Keratinocyte (primary cell): Measurements from ENCODE around the gene PUDP. TPM values are rescaled to one million over a fixed set of nuclear protein-coding genes. Genes with fewer than 3 reads are reported as not detected.

Source experiments
- DNase-seq: peaks from one replicate; pipeline ENCODE4 v3.0.0-alpha.2; 2011; ENCODE audit warnings: low read depth, missing footprints, low spot score
- FAIRE-seq: peaks from 2 replicates; lab custom pipeline; 2011; peaks lifted over from hg19 to GRCh38; lab: Jason Lieb, UNC
- H2AFZ ChIP-seq: 2 replicates; pipeline ENCODE4 v1.6.0; 2012; ENCODE audit warnings: low read length, control low read depth, inconsistent platforms; ENCODE audit not compliant: control insufficient read depth
- H3K27ac ChIP-seq: 2 replicates; pipeline ENCODE4 v1.5.1; 2011; ENCODE audit warnings: low read length; ENCODE audit not compliant: control insufficient read depth, insufficient read depth
- H3K27me3 ChIP-seq: 3 replicates; pipeline ENCODE4 v1.6.0; 2011; ENCODE audit warnings: low read length; ENCODE audit not compliant: control insufficient read depth, insufficient read depth; ENCODE audit errors: extremely low read depth
- H3K36me3 ChIP-seq, 2 experiments: 2 replicates in 1 of 2; 3 replicates in 1 of 2; pipeline ENCODE4 v1.5.1; 2011; ENCODE audit warnings: low read length in 2 of 2, mild to moderate bottlenecking in 1 of 2; ENCODE audit not compliant: control insufficient read depth in 2 of 2, insufficient read depth in 2 of 2; ENCODE audit errors: extremely low read depth in 1 of 2
- H3K4me1 ChIP-seq: 3 replicates; pipeline ENCODE4 v1.5.1; 2011; ENCODE audit warnings: low read length; ENCODE audit not compliant: control insufficient read depth, insufficient read depth; ENCODE audit errors: extremely low read depth
- H3K4me2 ChIP-seq: 3 replicates; pipeline ENCODE4 v1.6.0; 2011; ENCODE audit warnings: low read depth, low read length; ENCODE audit not compliant: control insufficient read depth, insufficient read depth; ENCODE audit errors: extremely low read depth
- H3K4me3 ChIP-seq, 3 experiments: fragments of 200-600 bp in 1 of 3; sonication (generic) in 1 of 3; 2 replicates in 2 of 3; 3 replicates in 1 of 3; pipeline ENCODE4 v1.5.1; 2011 to 2016; ENCODE audit warnings: low read length in 3 of 3, mild to moderate bottlenecking in 3 of 3, control low read depth in 2 of 3, inconsistent platforms in 1 of 3, low read depth in 1 of 3, mixed read lengths in 1 of 3, mixed run types in 1 of 3, moderate library complexity in 1 of 3; ENCODE audit not compliant: control insufficient read depth in 2 of 3, insufficient read depth in 2 of 3; ENCODE audit errors: extremely low read depth in 1 of 3
- H3K79me2 ChIP-seq: 2 replicates; pipeline ENCODE4 v1.6.0; 2012; ENCODE audit warnings: low read length; ENCODE audit not compliant: control insufficient read depth, insufficient read depth
- H3K9ac ChIP-seq: 3 replicates; pipeline ENCODE4 v1.6.0; 2011; ENCODE audit warnings: low read length; ENCODE audit not compliant: control insufficient read depth, insufficient read depth; ENCODE audit errors: extremely low read depth
- H3K9me1 ChIP-seq: 3 replicates; pipeline ENCODE4 v1.6.0; 2011; ENCODE audit warnings: low read length; ENCODE audit not compliant: control insufficient read depth, insufficient read depth; ENCODE audit errors: extremely low read depth
- H3K9me3 ChIP-seq: 2 replicates; pipeline ENCODE4 v1.5.1; 2012; ENCODE audit warnings: low read depth, low read length; ENCODE audit not compliant: control insufficient read depth
- H4K20me1 ChIP-seq: 3 replicates; pipeline ENCODE4 v1.6.0; 2011; ENCODE audit warnings: low read length; ENCODE audit not compliant: control insufficient read depth, insufficient read depth; ENCODE audit errors: extremely low read depth
- CTCF ChIP-seq, 3 experiments: IDR thresholded peaks in 1 of 3; conservative IDR thresholded peaks in 1 of 3; optimal IDR thresholded peaks in 1 of 3; 2 replicates in 2 of 3; 3 replicates in 1 of 3; pipeline versions ENCODE3 to v1.5.1; 2011; ENCODE audit warnings: low read length in 3 of 3, mild to moderate bottlenecking in 3 of 3, moderate library complexity in 2 of 3, control low read depth in 1 of 3, inconsistent platforms in 1 of 3; ENCODE audit not compliant: insufficient read depth in 2 of 3; ENCODE audit errors: extremely low read depth in 1 of 3
- EZH2 ChIP-seq: IDR thresholded peaks from one replicate; pipeline ENCODE4 v1.6.1; 2012; ENCODE audit warnings: inconsistent platforms, mild to moderate bottlenecking, low read length, moderate library complexity
- dilution Hi-C: fragments of 300-500 bp; cut with MboI; formaldehyde crosslinking; loops from one replicate; pipeline ENCODE4 v1.7.0; 2020; ENCODE audit warnings: low sequenced_read_pairs; ENCODE audit not compliant: extremely low pct_ligation_motif_present
- polyA plus RNA-seq, 5 experiments: library from polyadenylated mRNA; depleted of rRNA in 3 of 5; stranded (reverse) in 3 of 5; stranded (forward) in 1 of 5; unstranded in 1 of 5; fragments of >200 nt; gene quantifications; 1 replicate in 1 of 5; 2 replicates in 3 of 5; 3 replicates in 1 of 5; pipeline versions ENCODE4 v1.2.1 to v1.2.3, GENCODE V29; 2011 to 2012; ENCODE audit warnings: missing spikeins in 2 of 5, low read depth in 1 of 5, low replicate concordance in 1 of 5

Gene PUDP
- polyA plus RNA-seq, 1 donor (not counting 4 experiments of a cell fraction or from before 2014, with no cell fraction given), result 48.0 TPM

GRCh38 chrX:7139202-7140081, 8.5 kb downstream of the PUDP start:
- Histone ChIP-seq H3K4me2 (no peak overlapping the region), H3K27ac (no peak overlapping the region), H2AFZ (no peak overlapping the region), H3K27me3 (no peaks in the 10 kb centered on the region), H3K36me3 (peaks cover 2 to 4% of the 10 kb centered on the region in 2 experiments), H3K4me1 (no peaks in the 10 kb centered on the region), H3K9me1 (no peaks in the 10 kb centered on the region), H3K4me3 (no peak overlapping the region), H4K20me1 (peaks cover 9% of the 10 kb centered on the region), H3K79me2 (peaks cover 70% of the 10 kb centered on the region), H3K9ac (no peak overlapping the region), H3K9me3 (no peaks in the 10 kb centered on the region)
- FAIRE-seq, result no peak
- no peak for DNase-seq
- dilution Hi-C loops, result no loop called here
- TF ChIP-seq CTCF (optimal IDR thresholded peaks at IDR 0.05 in 1 of 3, IDR thresholded peaks at IDR 0.05 in 1 of 3, conservative IDR thresholded peaks at IDR 0.05 in 1 of 3; ENCODE audit: extremely low read depth in 1 of 3, insufficient read depth in 2 of 3, low read length in 3 of 3), result no peak
- TF ChIP-seq EZH2, result no peak

- no peak overlapping the region for H2AFZ ChIP-seq
- H3K9ac ChIP-seq, result no peak overlapping the region
- dilution Hi-C loops, result no loop called here
- peaks cover 2% of the 10 kb centered on the region for H3K9me1 ChIP-seq
- H4K20me1 ChIP-seq, result peaks cover 11% of the 10 kb centered on the region
- peaks cover 67% of the 10 kb centered on the region for H3K79me2 ChIP-seq
- H3K36me3 ChIP-seq, result peaks cover 0 to 4% of the 10 kb centered on the region in 2 experiments
- H3K9me3 ChIP-seq, result no peaks in the 10 kb centered on the region
- TF ChIP-seq EZH2 (no peak), CTCF (optimal IDR thresholded peaks at IDR 0.05 in 1 of 3, IDR thresholded peaks at IDR 0.05 in 1 of 3, conservative IDR thresholded peaks at IDR 0.05 in 1 of 3; ENCODE audit: extremely low read depth in 1 of 3, insufficient read depth in 2 of 3, low read length in 3 of 3) (no peak)
- H3K27ac ChIP-seq, result no peak overlapping the region
- H3K4me3 ChIP-seq, result no peak overlapping the region
- peaks cover 23% of the 10 kb centered on the region for H3K4me1 ChIP-seq
- no peak overlapping the region for H3K4me2 ChIP-seq
- no peak for DNase-seq
- no peak for FAIRE-seq
- no peaks in the 10 kb centered on the region for H3K27me3 ChIP-seq
These were observed 13.0 kb downstream of the PUDP start for GRCh38 chrX:7134981-7135380.
